Brain microvascular endothelial cell (primary cell): ENCODE measurements around the gene HS1BP3.

Experiments used
- DNase-seq: peaks from one replicate; pipeline ENCODE4 v3.0.0-alpha.2; 2020
- H3K27ac ChIP-seq: fragments of 250-450 bp; sonication (Bioruptor Pico); 2 replicates; pipeline ENCODE4 v1.5.1; 2020; ENCODE audit warnings: mild to moderate bottlenecking, moderate library complexity
- H3K27me3 ChIP-seq: fragments of 250-450 bp; sonication (Bioruptor Pico); replicated peaks from 2 replicates; pipeline ENCODE4 v1.5.1; 2020; ENCODE audit warnings: mild to moderate bottlenecking
- H3K36me3 ChIP-seq: fragments of 250-450 bp; sonication (Bioruptor Pico); replicated peaks from 2 replicates; pipeline ENCODE4 v1.5.1; 2020; ENCODE audit warnings: mild to moderate bottlenecking
- H3K4me3 ChIP-seq: 2 replicates; pipeline ENCODE4 v1.5.1; 2011; ENCODE audit warnings: low read depth, mild to moderate bottlenecking, control low read depth, low read length, moderate library complexity
- in situ Hi-C: cut with HindIII; loops from 2 replicates; pipeline ENCODE4 v1.10.0; 2017; ENCODE audit warnings: low sequenced_read_pairs, low pct_ligation_motif_present
- TF ChIP-seq, protein P1 (sequence below): IDR thresholded peaks from 2 replicates; pipeline ENCODE4 v1.5.1; 2011; ENCODE audit warnings: low read depth, mild to moderate bottlenecking, moderate library complexity, low read length, control low read depth, inconsistent platforms; ENCODE audit errors: missing control alignments

The HS1BP3 gene

GRCh38 chr2:20611077-20611843, 39.6 kb downstream of the HS1BP3 start:
- peak; percentile 99 for DNase-seq
- H3K4me3 ChIP-seq = no peak overlapping the region
- TF ChIP-seq, protein P1, sequence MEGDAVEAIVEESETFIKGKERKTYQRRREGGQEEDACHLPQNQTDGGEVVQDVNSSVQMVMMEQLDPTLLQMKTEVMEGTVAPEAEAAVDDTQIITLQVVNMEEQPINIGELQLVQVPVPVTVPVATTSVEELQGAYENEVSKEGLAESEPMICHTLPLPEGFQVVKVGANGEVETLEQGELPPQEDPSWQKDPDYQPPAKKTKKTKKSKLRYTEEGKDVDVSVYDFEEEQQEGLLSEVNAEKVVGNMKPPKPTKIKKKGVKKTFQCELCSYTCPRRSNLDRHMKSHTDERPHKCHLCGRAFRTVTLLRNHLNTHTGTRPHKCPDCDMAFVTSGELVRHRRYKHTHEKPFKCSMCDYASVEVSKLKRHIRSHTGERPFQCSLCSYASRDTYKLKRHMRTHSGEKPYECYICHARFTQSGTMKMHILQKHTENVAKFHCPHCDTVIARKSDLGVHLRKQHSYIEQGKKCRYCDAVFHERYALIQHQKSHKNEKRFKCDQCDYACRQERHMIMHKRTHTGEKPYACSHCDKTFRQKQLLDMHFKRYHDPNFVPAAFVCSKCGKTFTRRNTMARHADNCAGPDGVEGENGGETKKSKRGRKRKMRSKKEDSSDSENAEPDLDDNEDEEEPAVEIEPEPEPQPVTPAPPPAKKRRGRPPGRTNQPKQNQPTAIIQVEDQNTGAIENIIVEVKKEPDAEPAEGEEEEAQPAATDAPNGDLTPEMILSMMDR = no peak
- no peaks in the 10 kb centered on the region for H3K36me3 ChIP-seq
- in situ Hi-C loops = no loop called here
- H3K27ac ChIP-seq = peak overlapping the region; percentile 86
- H3K27me3 ChIP-seq = no peaks in the 10 kb centered on the region

- Histone ChIP-seq H3K36me3 (no peaks in the 10 kb centered on the region), H3K4me3 (no peak overlapping the region), H3K27ac (no peak overlapping the region), H3K27me3 (no peaks in the 10 kb centered on the region)
- TF ChIP-seq, protein P1 = no peak
- in situ Hi-C loops = no loop called here
- DNase-seq = no peak
Observed at GRCh38 chr2:20609995-20610357, 40.9 kb downstream of the HS1BP3 start.

DNA sequence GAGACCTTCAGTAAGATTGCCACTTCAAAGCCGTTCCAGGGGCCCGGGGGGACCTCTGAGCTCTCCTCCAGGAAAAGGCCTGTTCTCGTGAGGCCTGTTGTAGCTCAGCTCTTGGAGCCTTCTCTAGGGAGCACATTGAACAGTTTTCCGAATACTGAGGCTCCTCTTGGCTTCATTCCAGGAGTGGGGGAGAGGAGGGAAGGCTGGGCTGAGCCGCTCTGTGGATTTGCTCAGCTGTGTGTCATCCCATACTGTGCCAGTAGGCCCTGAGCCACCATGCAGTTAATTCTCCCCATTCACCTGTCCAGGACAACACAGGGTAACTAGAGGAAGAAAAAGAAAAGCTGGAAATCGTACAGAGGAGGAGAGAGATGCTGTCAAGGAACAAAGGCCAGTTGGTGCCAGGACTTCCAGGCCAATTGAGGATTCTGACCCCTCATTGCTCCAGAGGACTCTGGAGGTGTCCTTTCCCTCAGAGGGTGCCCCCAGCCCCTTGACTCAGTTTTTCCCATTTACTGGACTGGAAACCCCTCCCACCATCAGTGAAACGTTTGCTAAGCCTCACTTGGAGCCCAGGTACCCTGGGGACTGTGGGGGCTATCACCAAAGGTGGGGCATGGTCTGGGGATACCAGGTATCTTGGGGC, 41.4 kb downstream of the HS1BP3 start:
- Histone ChIP-seq H3K27me3 (no peaks in the 10 kb centered on the region), H3K4me3 (no peak overlapping the region), H3K36me3 (no peaks in the 10 kb centered on the region), H3K27ac (no peak overlapping the region)
- DNase-seq = peak; percentile 52
- TF ChIP-seq, protein P1 = peak; percentile 28
- in situ Hi-C loops = no loop called here

DNA sequence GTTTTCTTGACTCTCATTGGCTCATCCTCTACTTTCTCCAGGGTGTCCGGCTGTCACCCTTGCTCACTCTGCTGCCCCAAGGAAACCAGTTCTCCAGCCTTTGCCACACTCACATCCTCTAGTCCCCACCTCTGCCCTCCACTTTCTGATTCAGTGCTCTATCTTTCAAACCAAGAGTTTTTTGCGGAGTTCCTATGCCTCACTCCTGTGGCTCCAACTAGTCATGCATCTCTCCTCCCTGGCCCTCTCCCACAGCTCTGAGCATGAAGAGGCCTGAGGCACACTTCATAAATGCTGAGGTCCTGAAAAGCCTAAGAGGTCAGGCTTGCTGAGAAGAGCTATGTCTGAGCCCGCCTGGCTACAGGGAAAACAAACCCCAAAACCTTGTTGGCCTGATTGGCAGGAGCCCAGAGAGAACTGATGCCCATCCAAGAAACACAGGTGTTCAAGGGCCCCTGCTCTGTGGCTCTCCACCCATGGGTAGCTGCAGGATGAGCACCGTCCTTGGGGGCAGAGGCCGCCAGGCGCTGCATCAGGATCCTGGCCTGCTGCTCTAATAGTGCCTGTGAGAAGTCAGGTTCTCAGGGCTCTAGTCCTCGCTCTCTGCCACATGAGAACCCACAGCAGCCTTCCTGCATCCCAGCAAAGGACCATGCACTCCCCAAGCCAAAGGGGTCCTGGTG, 42.1 kb downstream of the HS1BP3 start:
- in situ Hi-C loops = no loop called here
- no peak overlapping the region for H3K27ac ChIP-seq
- TF ChIP-seq, protein P1 = no peak

GRCh38 chr2:20607446-20607845, 43.5 kb downstream of the HS1BP3 start:
- H3K36me3 ChIP-seq = no peaks in the 10 kb centered on the region
- TF ChIP-seq, protein P1 = no peak
- no peak overlapping the region for H3K4me3 ChIP-seq
- in situ Hi-C loops = no loop called here
- H3K27me3 ChIP-seq = no peaks in the 10 kb centered on the region
- DNase-seq = no peak
- H3K27ac ChIP-seq = no peak overlapping the region

More for the DNA sequence above, 42.1 kb downstream of the HS1BP3 start:
- no peak overlapping the region for H3K4me3 ChIP-seq
- H3K36me3 ChIP-seq = no peaks in the 10 kb centered on the region
- H3K27me3 ChIP-seq = no peaks in the 10 kb centered on the region
- no peak for DNase-seq
